ENCODE measurements around the gene WNT7B. TPM values are rescaled to one million over a fixed set of nuclear protein-coding genes. Genes with fewer than 3 reads are reported as not detected.

Gene WNT7B
- total RNA-seq, 1 experiment from 2014 or later, result 0.57 TPM

- no peak for DNase-seq
- Mint-ChIP-seq H3K27ac (ENCODE audit: unreplicated experiment) (no peak overlapping the region), H3K36me3 (ENCODE audit: insufficient read depth, unreplicated experiment) (no peaks in the 10 kb centered on the region), H3K9me3 (ENCODE audit: unreplicated experiment) (no peaks in the 10 kb centered on the region), H3K4me3 (ENCODE audit: unreplicated experiment) (no peak overlapping the region), H3K4me1 (ENCODE audit: low read depth, unreplicated experiment) (no peaks in the 10 kb centered on the region), H3K27me3 (ENCODE audit: insufficient read depth, unreplicated experiment) (peaks cover 4% of the 10 kb centered on the region)
- H3K9me3 ChIP-seq, result no peaks in the 10 kb centered on the region
- ChIA-PET POLR2A (no interaction called here), CTCF (no interaction called here)
- intact Hi-C loops (cut with micrococcal nuclease; ENCODE audit: unreplicated experiment), result no loop called here
- no peaks in the 10 kb centered on the region for H3K4me1 ChIP-seq
- BruUV-seq (replicated peaks), result no TSS peak
- H3K4me3 ChIP-seq (ENCODE audit: low read depth, low read length), result no peak overlapping the region
- H3K27me3 ChIP-seq (replicated peaks; ENCODE audit: control insufficient read depth, insufficient read depth, low read length), result no peaks in the 10 kb centered on the region; the same call in none of the 2 replicates
- TF ChIP-seq, protein P1, sequence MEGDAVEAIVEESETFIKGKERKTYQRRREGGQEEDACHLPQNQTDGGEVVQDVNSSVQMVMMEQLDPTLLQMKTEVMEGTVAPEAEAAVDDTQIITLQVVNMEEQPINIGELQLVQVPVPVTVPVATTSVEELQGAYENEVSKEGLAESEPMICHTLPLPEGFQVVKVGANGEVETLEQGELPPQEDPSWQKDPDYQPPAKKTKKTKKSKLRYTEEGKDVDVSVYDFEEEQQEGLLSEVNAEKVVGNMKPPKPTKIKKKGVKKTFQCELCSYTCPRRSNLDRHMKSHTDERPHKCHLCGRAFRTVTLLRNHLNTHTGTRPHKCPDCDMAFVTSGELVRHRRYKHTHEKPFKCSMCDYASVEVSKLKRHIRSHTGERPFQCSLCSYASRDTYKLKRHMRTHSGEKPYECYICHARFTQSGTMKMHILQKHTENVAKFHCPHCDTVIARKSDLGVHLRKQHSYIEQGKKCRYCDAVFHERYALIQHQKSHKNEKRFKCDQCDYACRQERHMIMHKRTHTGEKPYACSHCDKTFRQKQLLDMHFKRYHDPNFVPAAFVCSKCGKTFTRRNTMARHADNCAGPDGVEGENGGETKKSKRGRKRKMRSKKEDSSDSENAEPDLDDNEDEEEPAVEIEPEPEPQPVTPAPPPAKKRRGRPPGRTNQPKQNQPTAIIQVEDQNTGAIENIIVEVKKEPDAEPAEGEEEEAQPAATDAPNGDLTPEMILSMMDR (IDR thresholded peaks at IDR 0.05; ENCODE audit: insufficient read depth in 1 of 2, low read depth in 1 of 2, low read length in 1 of 2, severe bottlenecking in 1 of 2, unreplicated experiment in 1 of 2), result no peak
- H3K36me3 ChIP-seq (ENCODE audit: control insufficient read depth, insufficient read depth, low read length), result no peaks in the 10 kb centered on the region
Measured at GRCh38 chr22:45930324-45930723, 46.6 kb downstream of the WNT7B start.

- no peaks in the 10 kb centered on the region for H3K4me1 ChIP-seq
- BruUV-seq (replicated peaks), result no TSS peak
- H3K4me3 ChIP-seq (ENCODE audit: low read depth, low read length), result no peak overlapping the region
- no peaks in the 10 kb centered on the region for H3K9me3 Mint-ChIP-seq (ENCODE audit: unreplicated experiment)
- H3K36me3 ChIP-seq (ENCODE audit: control insufficient read depth, insufficient read depth, low read length), result no peaks in the 10 kb centered on the region
- TF ChIP-seq, protein P1 (IDR thresholded peaks at IDR 0.05; ENCODE audit: insufficient read depth in 1 of 2, low read depth in 1 of 2, low read length in 1 of 2, severe bottlenecking in 1 of 2, unreplicated experiment in 1 of 2), result no peak
- no peak for DNase-seq
- H3K36me3 Mint-ChIP-seq (ENCODE audit: insufficient read depth, unreplicated experiment), result no peaks in the 10 kb centered on the region
- no peaks in the 10 kb centered on the region for H3K4me1 Mint-ChIP-seq (ENCODE audit: low read depth, unreplicated experiment)
- H3K27me3 ChIP-seq (replicated peaks; ENCODE audit: control insufficient read depth, insufficient read depth, low read length), result no peaks in the 10 kb centered on the region; the same call in none of the 2 replicates
- H3K27ac Mint-ChIP-seq (ENCODE audit: unreplicated experiment), result no peak overlapping the region
- H3K4me3 Mint-ChIP-seq (ENCODE audit: unreplicated experiment), result no peak overlapping the region
- POLR2A ChIA-PET, result no interaction called here
- peaks cover 4% of the 10 kb centered on the region for H3K27me3 Mint-ChIP-seq (ENCODE audit: insufficient read depth, unreplicated experiment)
- CTCF ChIA-PET, result no interaction called here
- no peaks in the 10 kb centered on the region for H3K9me3 ChIP-seq
- intact Hi-C loops (cut with micrococcal nuclease; ENCODE audit: unreplicated experiment), result no loop called here
Measured at GRCh38 chr22:45929649-45930048, 47.3 kb downstream of the WNT7B start.

DNA sequence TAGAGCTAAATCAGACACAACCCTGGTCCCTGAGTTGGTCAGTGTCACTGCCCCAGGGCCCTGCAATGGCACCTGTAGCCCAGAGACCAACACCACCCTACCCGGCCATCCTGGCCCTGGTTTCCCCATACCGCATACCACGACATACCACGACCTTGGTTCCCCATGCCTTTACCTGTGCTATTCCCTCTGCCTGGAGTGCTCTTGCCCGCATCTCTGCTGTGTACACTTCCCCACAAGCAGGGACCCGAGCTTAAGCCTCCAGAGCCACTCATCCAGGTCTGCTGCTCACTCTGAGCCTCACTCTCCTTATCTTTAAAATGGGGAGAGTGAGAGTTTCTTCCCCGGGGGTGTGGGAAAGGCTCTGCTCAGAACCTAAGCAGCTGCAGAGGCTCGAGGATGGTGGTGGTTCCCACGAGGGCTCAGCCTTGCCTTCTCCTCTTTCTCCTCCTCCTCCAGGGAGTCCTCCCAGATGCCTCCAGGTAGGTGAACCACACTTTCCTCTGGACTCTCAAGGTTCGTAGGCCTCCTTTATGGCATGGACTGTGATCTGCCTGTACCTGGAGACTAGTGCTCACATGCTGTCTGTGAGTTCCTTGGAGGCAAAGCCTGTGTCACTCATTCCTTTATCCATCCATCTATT lies 48.1 kb downstream of the WNT7B start:
- POLR2A ChIA-PET, result no interaction called here
- H3K27ac Mint-ChIP-seq (ENCODE audit: unreplicated experiment), result no peak overlapping the region

More for the DNA sequence above, 48.1 kb downstream of the WNT7B start:
- H3K4me1 Mint-ChIP-seq (ENCODE audit: low read depth, unreplicated experiment), result no peaks in the 10 kb centered on the region
- CTCF ChIA-PET, result no interaction called here
- Histone ChIP-seq H3K4me3 (ENCODE audit: low read depth, low read length) (no peak overlapping the region), H3K27me3 (replicated peaks; ENCODE audit: control insufficient read depth, insufficient read depth, low read length) (no peaks in the 10 kb centered on the region; the same call in 1 of the 2 replicates), H3K9me3 (no peaks in the 10 kb centered on the region), H3K4me1 (no peaks in the 10 kb centered on the region), H3K36me3 (ENCODE audit: control insufficient read depth, insufficient read depth, low read length) (no peaks in the 10 kb centered on the region)
- BruUV-seq (replicated peaks), result no TSS peak
- no peaks in the 10 kb centered on the region for H3K9me3 Mint-ChIP-seq (ENCODE audit: unreplicated experiment)
- TF ChIP-seq, protein P1 (IDR thresholded peaks at IDR 0.05; ENCODE audit: insufficient read depth in 1 of 2, low read depth in 1 of 2, low read length in 1 of 2, severe bottlenecking in 1 of 2, unreplicated experiment in 1 of 2), result no peak
- no peaks in the 10 kb centered on the region for H3K36me3 Mint-ChIP-seq (ENCODE audit: insufficient read depth, unreplicated experiment)
- intact Hi-C loops (cut with micrococcal nuclease; ENCODE audit: unreplicated experiment), result no loop called here
- peaks cover 4% of the 10 kb centered on the region for H3K27me3 Mint-ChIP-seq (ENCODE audit: insufficient read depth, unreplicated experiment)
- no peak for DNase-seq
- H3K4me3 Mint-ChIP-seq (ENCODE audit: unreplicated experiment), result no peak overlapping the region

All from Caco-2 (cell line).